Left ventricle myocardium superior (tissue), 1 donor: Measurements from ENCODE around the gene KLHDC9. TPM values are rescaled to one million over a fixed set of nuclear protein-coding genes. Genes with fewer than 3 reads are reported as not detected.

Source experiments
- total RNA-seq: library from RNA; stranded (reverse); fragmentation: NEBNext Ultra II Directional; extraction: Animal tissue kit (Norgen Biotek cat#: 25700); gene quantifications from one replicate; pipeline ENCODE4 v1.2.1, GENCODE V29; 2021
- donor health status: DM: no; HTN: yes; CAD: no; lungs with severe emphysema.

The KLHDC9 gene
- total RNA-seq, 1 donor from 2014 or later, result 5.2 TPM

Other genes with a start within 250 kb of the KLHDC9 start
- 0.27 TPM for gene CD244, start 235.5 kb upstream of the KLHDC9 start, total RNA-seq
- 65.8 TPM for gene ITLN1, start 213.2 kb upstream of the KLHDC9 start, total RNA-seq
- gene ITLN2, start 143.6 kb upstream of the KLHDC9 start, total RNA-seq, result not detected
- gene F11R, start 77.2 kb upstream of the KLHDC9 start, total RNA-seq, result 8.3 TPM
- gene TSTD1, start 59.4 kb upstream of the KLHDC9 start, total RNA-seq, result 15.4 TPM
- gene USF1, start 52.4 kb upstream of the KLHDC9 start, total RNA-seq, result 30.3 TPM
- 3.7 TPM for gene ARHGAP30, start 28.5 kb upstream of the KLHDC9 start, total RNA-seq
- not detected for gene NECTIN4, start 8.8 kb upstream of the KLHDC9 start, total RNA-seq
- gene PFDN2, start 19.7 kb downstream of the KLHDC9 start, total RNA-seq, result 64.8 TPM
- gene NIT1, start 19.7 kb downstream of the KLHDC9 start, total RNA-seq, result 33.0 TPM
- 29.3 TPM for gene DEDD, start 34.3 kb downstream of the KLHDC9 start, total RNA-seq
- gene UFC1, start 55.6 kb downstream of the KLHDC9 start, total RNA-seq, result 78.0 TPM
- gene USP21, start 61.1 kb downstream of the KLHDC9 start, total RNA-seq, result 22.9 TPM
- 10.7 TPM for gene PPOX, start 68.1 kb downstream of the KLHDC9 start, total RNA-seq
- gene B4GALT3, start 79.1 kb downstream of the KLHDC9 start, total RNA-seq, result 23.6 TPM
- gene ADAMTS4, start 100.7 kb downstream of the KLHDC9 start, total RNA-seq, result 7.2 TPM
- 335 TPM for gene NDUFS2, start 104.0 kb downstream of the KLHDC9 start, total RNA-seq
- 24.8 TPM for gene FCER1G, start 116.9 kb downstream of the KLHDC9 start, total RNA-seq
- not detected for gene APOA2, start 125.3 kb downstream of the KLHDC9 start, total RNA-seq
- gene TOMM40L, start 127.7 kb downstream of the KLHDC9 start, total RNA-seq, result 41.8 TPM
- not detected for gene NR1I3, start 139.8 kb downstream of the KLHDC9 start, total RNA-seq
- gene PCP4L1, start 160.4 kb downstream of the KLHDC9 start, total RNA-seq, result 0.17 TPM
- 3.8 TPM for gene MPZ, start 211.6 kb downstream of the KLHDC9 start, total RNA-seq
- 415 TPM for gene SDHC, start 216.0 kb downstream of the KLHDC9 start, total RNA-seq